Astrocyte of the spinal cord (primary cell): ENCODE results near the gene ITPRID1.

ENCODE experiments used
- DNase-seq: peaks from one replicate; pipeline ENCODE4 v3.0.0; 2011; ENCODE audit warnings: low read depth, low spot score
- H3K4me3 ChIP-seq: 2 replicates; pipeline ENCODE4 v1.5.1; 2011; ENCODE audit warnings: low read depth, mild to moderate bottlenecking, low read length, moderate library complexity
- CTCF ChIP-seq: IDR thresholded peaks from 2 replicates; pipeline ENCODE4 v1.5.1; 2012; ENCODE audit warnings: low read depth, mild to moderate bottlenecking, low read length, inconsistent platforms
- in situ Hi-C: cut with HindIII; loops from 2 replicates; pipeline ENCODE4 v1.10.0; 2017; ENCODE audit warnings: low sequenced_read_pairs

ITPRID1 gene

GRCh38 chr7:31476941-31477677 lies 36.8 kb upstream of the ITPRID1 start:
- H3K4me3 ChIP-seq: no peak overlapping the region
- DNase-seq: no peak
- in situ Hi-C loops: no loop called here
- TF ChIP-seq CTCF: no peak

- in situ Hi-C loops: no loop called here
- TF ChIP-seq CTCF: no peak
- no peak overlapping the region for H3K4me3 ChIP-seq
- no peak for DNase-seq
Measured at GRCh38 chr7:31478018-31478417, 35.9 kb upstream of the ITPRID1 start.

- no peak overlapping the region for H3K4me3 ChIP-seq
- in situ Hi-C loops: no loop called here
- DNase-seq: no peak
- no peak for TF ChIP-seq CTCF
Measured at GRCh38 chr7:31478721-31479120, 35.2 kb upstream of the ITPRID1 start.

- no peak for TF ChIP-seq CTCF
- H3K4me3 ChIP-seq: no peak overlapping the region
- in situ Hi-C loops: no loop called here
- DNase-seq: no peak
Measured at GRCh38 chr7:31487071-31487470, 26.8 kb upstream of the ITPRID1 start.

GRCh38 chr7:31487476-31487875 lies 26.4 kb upstream of the ITPRID1 start:
- in situ Hi-C loops: no loop called here
- no peak overlapping the region for H3K4me3 ChIP-seq
- TF ChIP-seq CTCF: no peak
- DNase-seq: no peak

- peak; percentile 70 for TF ChIP-seq CTCF
- in situ Hi-C loops: no loop called here
- H3K4me3 ChIP-seq: no peak overlapping the region
- peak; percentile 41 for DNase-seq
Measured at GRCh38 chr7:31488562-31489203, 25.2 kb upstream of the ITPRID1 start.
